Measurements from ENCODE around the gene MAN2A2. TPM values are rescaled to one million over a fixed set of nuclear protein-coding genes. Genes with fewer than 3 reads are reported as not detected.
A peak's percentile ranks its signal among the peaks of the same experiment; 100 is the strongest.

Gene MAN2A2
- total RNA-seq, 1 experiment from 2014 or later: 31.0 TPM

- Mint-ChIP-seq H3K4me1 (peaks cover 27% of the 10 kb centered on the region), H3K27me3 (ENCODE audit: low read depth) (no peaks in the 10 kb centered on the region; the same call in 1 of the 2 replicates), H3K4me3 (no peak overlapping the region), H3K9me3 (no peaks in the 10 kb centered on the region), H3K27ac (no peak overlapping the region), H3K36me3 (no peaks in the 10 kb centered on the region)
- peak; percentile 49 for ATAC-seq
- DNase-seq (ENCODE audit: low spot score): no peak
- POLR2A ChIA-PET: no interaction called here
- TF ChIP-seq MXD4 (CRISPR knock-in tag; IDR thresholded peaks at IDR 0.05; ENCODE audit: borderline replicate concordance) (no peak), ZNF219 (CRISPR knock-in tag; IDR thresholded peaks at IDR 0.05; ENCODE audit: borderline replicate concordance) (no peak)
- CTCF ChIA-PET: interaction anchor here (0.9 to 1.4 kb wide), 5 partner anchors 20 to 217 kb away, joined by 3 to 6 read pairs (median 3); partner anchors contain the start of genes FES and HDDC3
These were observed 38.6 kb upstream of the MAN2A2 start for GRCh38 chr15:90864507-90864906.

- no peak for DNase-seq (ENCODE audit: low spot score)
- Mint-ChIP-seq H3K9me3 (no peaks in the 10 kb centered on the region), H3K4me1 (peaks cover 33% of the 10 kb centered on the region), H3K27me3 (ENCODE audit: low read depth) (no peaks in the 10 kb centered on the region; the same call in 1 of the 2 replicates), H3K4me3 (no peak overlapping the region), H3K27ac (peak overlapping the region; percentile 8; the same call in 1 of the 2 replicates), H3K36me3 (no peaks in the 10 kb centered on the region)
- CTCF ChIA-PET: no interaction called here
- TF ChIP-seq KAT7 (CRISPR knock-in tag; IDR thresholded peaks at IDR 0.05; ENCODE audit: borderline replicate concordance): no peak
- no peak for TF ChIP-seq RELA (CRISPR knock-in tag; IDR thresholded peaks at IDR 0.05; ENCODE audit: borderline replicate concordance)
- TF ChIP-seq ATF6 (CRISPR knock-in tag; IDR thresholded peaks at IDR 0.05): no peak
- TF ChIP-seq MAX (CRISPR knock-in tag; IDR thresholded peaks at IDR 0.05): no peak
- no peak for TF ChIP-seq RORB (CRISPR knock-in tag; IDR thresholded peaks at IDR 0.05)
- no peak for TF ChIP-seq ZNF317 (CRISPR knock-in tag; IDR thresholded peaks at IDR 0.05; ENCODE audit: borderline replicate concordance, low read depth)
- no peak for TF ChIP-seq MYBL2 (CRISPR knock-in tag; IDR thresholded peaks at IDR 0.05)
- ATAC-seq: no peak
- POLR2A ChIA-PET: no interaction called here
These were observed 37.4 kb upstream of the MAN2A2 start for GRCh38 chr15:90865702-90866101.

- Mint-ChIP-seq H3K36me3 (no peaks in the 10 kb centered on the region), H3K4me3 (no peak overlapping the region), H3K27me3 (ENCODE audit: low read depth) (no peaks in the 10 kb centered on the region; the same call in 1 of the 2 replicates), H3K9me3 (no peaks in the 10 kb centered on the region), H3K4me1 (peaks cover 35% of the 10 kb centered on the region), H3K27ac (no peak overlapping the region)
- POLR2A ChIA-PET: no interaction called here
- CTCF ChIA-PET: no interaction called here
- no peak for DNase-seq (ENCODE audit: low spot score)
- no peak for ATAC-seq
- TF ChIP-seq FOXP1 (CRISPR knock-in tag; IDR thresholded peaks at IDR 0.05; ENCODE audit: borderline replicate concordance) (no peak), ZBTB43 (CRISPR knock-in tag; IDR thresholded peaks at IDR 0.05) (no peak), CBFB (CRISPR knock-in tag; IDR thresholded peaks at IDR 0.05; ENCODE audit: low read depth) (no peak), CDX4 (CRISPR knock-in tag; IDR thresholded peaks at IDR 0.05; ENCODE audit: borderline replicate concordance) (no peak), CTCF (IDR thresholded peaks at IDR 0.05) (no peak), KAT7 (CRISPR knock-in tag; IDR thresholded peaks at IDR 0.05; ENCODE audit: borderline replicate concordance) (no peak), AFF4 (CRISPR knock-in tag; IDR thresholded peaks at IDR 0.05; ENCODE audit: borderline replicate concordance) (no peak), TEAD1 (CRISPR knock-in tag; IDR thresholded peaks at IDR 0.05) (no peak), TEAD4 (CRISPR knock-in tag; IDR thresholded peaks at IDR 0.05) (no peak), USF1 (CRISPR knock-in tag; IDR thresholded peaks at IDR 0.05) (no peak), ZNF512 (CRISPR knock-in tag; IDR thresholded peaks at IDR 0.05; ENCODE audit: borderline replicate concordance) (no peak)
These were observed 36.9 kb upstream of the MAN2A2 start for GRCh38 chr15:90866161-90866715.

All from WTC11 (cell line).